WTC11 (cell line): Measurements from ENCODE around the gene HJURP. TPM values are rescaled to one million over a fixed set of nuclear protein-coding genes. Genes with fewer than 3 reads are reported as not detected.

ENCODE experiments used
- ATAC-seq: fragments of 200-7000 bp; cut with Tn5 transposase; 2 replicates; pipeline ENCODE4 v1.10.0; 2021; ENCODE audit warnings: mild to moderate bottlenecking, moderate library complexity
- CTCF ChIA-PET: fragments of 300-600 bp; sonication (Branson Sonifier 250); formaldehyde crosslinking; loops from one replicate; lab custom pipeline; 2021; ENCODE audit warnings: antibody characterized with exemption; lab: Charles Lee
- POLR2A ChIA-PET: fragments of 350-600 bp; sonication (Branson Sonifier 250); formaldehyde crosslinking; loops from one replicate; lab custom pipeline; 2021; ENCODE audit warnings: antibody characterized with exemption; lab: Charles Lee
- DNase-seq: peaks from one replicate; pipeline ENCODE4 v3.0.0; 2021; ENCODE audit warnings: low spot score
- H3K27ac Mint-ChIP-seq: 2 replicates; pipeline ENCODE4 v1.8.0; 2021; ENCODE audit warnings: mixed read lengths
- H3K27me3 Mint-ChIP-seq: 2 replicates; pipeline ENCODE4 v1.8.0; 2021; ENCODE audit warnings: low read depth, mild to moderate bottlenecking, moderate library complexity, mixed read lengths
- H3K36me3 Mint-ChIP-seq: 2 replicates; pipeline ENCODE4 v1.8.0; 2021; ENCODE audit warnings: mixed read lengths
- H3K4me1 Mint-ChIP-seq: 2 replicates; pipeline ENCODE4 v1.8.0; 2022; ENCODE audit warnings: mixed read lengths
- H3K4me3 Mint-ChIP-seq: 2 replicates; pipeline ENCODE4 v1.8.0; 2021; ENCODE audit warnings: mild to moderate bottlenecking, moderate library complexity, mixed read lengths
- H3K9me3 Mint-ChIP-seq: 2 replicates; pipeline ENCODE4 v1.8.0; 2021; ENCODE audit warnings: mixed read lengths
- ATF3 ChIP-seq: sonication (generic); formaldehyde crosslinking; conservative IDR thresholded peaks from 2 replicates; pipeline ENCODE4 v1.8.1; 2022; ENCODE audit warnings: mild to moderate bottlenecking, missing genetic modification reagents
- E2F4 ChIP-seq: sonication (generic); formaldehyde crosslinking; IDR thresholded peaks from 2 replicates; pipeline ENCODE4 v1.8.1; 2022; ENCODE audit warnings: low read depth, mild to moderate bottlenecking, moderate library complexity, missing genetic modification reagents, borderline replicate concordance
- E2F5 ChIP-seq: sonication (generic); formaldehyde crosslinking; IDR thresholded peaks from 2 replicates; pipeline ENCODE4 v1.8.1; 2022; ENCODE audit warnings: mild to moderate bottlenecking, moderate library complexity, missing genetic modification reagents
- ERG ChIP-seq: fragments of 250-450 bp; sonication (Bioruptor Pico); IDR thresholded peaks from 2 replicates; pipeline ENCODE4 v1.8.0; 2021; ENCODE audit warnings: mild to moderate bottlenecking
- ESRRA ChIP-seq: sonication (generic); formaldehyde crosslinking; IDR thresholded peaks from 2 replicates; pipeline ENCODE4 v1.8.1; 2022; ENCODE audit warnings: mild to moderate bottlenecking, missing genetic modification reagents, borderline replicate concordance
- GTF2I ChIP-seq: fragments of 250-450 bp; sonication (Bioruptor Pico); conservative IDR thresholded peaks from 2 replicates; pipeline ENCODE4 v1.4.0; 2021; ENCODE audit warnings: mild to moderate bottlenecking
- NFE2L1 ChIP-seq: sonication (generic); formaldehyde crosslinking; IDR thresholded peaks from 2 replicates; pipeline ENCODE4 v1.8.1; 2023; ENCODE audit warnings: missing genetic modification reagents
- PRDM15 ChIP-seq: sonication (generic); formaldehyde crosslinking; IDR thresholded peaks from 2 replicates; pipeline ENCODE4 v1.8.0; 2022; ENCODE audit warnings: missing genetic modification reagents
- PREB ChIP-seq: sonication (generic); formaldehyde crosslinking; IDR thresholded peaks from 2 replicates; pipeline ENCODE4 v1.8.1; 2022; ENCODE audit warnings: mild to moderate bottlenecking, missing genetic modification reagents, moderate library complexity, borderline replicate concordance
- RELA ChIP-seq: sonication (generic); formaldehyde crosslinking; IDR thresholded peaks from 2 replicates; pipeline ENCODE4 v1.8.1; 2022; ENCODE audit warnings: missing genetic modification reagents, mild to moderate bottlenecking, borderline replicate concordance
- USF2 ChIP-seq: sonication (generic); formaldehyde crosslinking; IDR thresholded peaks from 2 replicates; pipeline ENCODE4 v1.8.1; 2023; ENCODE audit warnings: mild to moderate bottlenecking, missing genetic modification reagents, moderate library complexity
- ZNF232 ChIP-seq: sonication (generic); formaldehyde crosslinking; IDR thresholded peaks from 2 replicates; pipeline ENCODE4 v1.8.0; 2022; ENCODE audit warnings: mild to moderate bottlenecking, missing genetic modification reagents
- ZNF396 ChIP-seq: fragments of 250-450 bp; sonication (Bioruptor Pico); IDR thresholded peaks from 2 replicates; pipeline ENCODE4 v1.8.0; 2021; ENCODE audit warnings: mild to moderate bottlenecking, moderate library complexity, borderline replicate concordance
- total RNA-seq: library from RNA; stranded (reverse); gene quantifications from 3 replicates; pipeline ENCODE4 v1.2.3, GENCODE V29; 2021
- TF ChIP-seq, protein P1 (sequence below): fragments of 250-450 bp; sonication (Bioruptor Pico); IDR thresholded peaks from 2 replicates; pipeline ENCODE4 v1.9.0; 2021; ENCODE audit warnings: mild to moderate bottlenecking, borderline replicate concordance
- TF ChIP-seq, protein P2 (sequence below): sonication (generic); formaldehyde crosslinking; IDR thresholded peaks from 2 replicates; pipeline ENCODE4 v1.8.0; 2023; ENCODE audit warnings: missing genetic modification reagents, mild to moderate bottlenecking, borderline replicate concordance

Gene HJURP
- total RNA-seq, 1 experiment from 2014 or later, result 83.7 TPM

DNA sequence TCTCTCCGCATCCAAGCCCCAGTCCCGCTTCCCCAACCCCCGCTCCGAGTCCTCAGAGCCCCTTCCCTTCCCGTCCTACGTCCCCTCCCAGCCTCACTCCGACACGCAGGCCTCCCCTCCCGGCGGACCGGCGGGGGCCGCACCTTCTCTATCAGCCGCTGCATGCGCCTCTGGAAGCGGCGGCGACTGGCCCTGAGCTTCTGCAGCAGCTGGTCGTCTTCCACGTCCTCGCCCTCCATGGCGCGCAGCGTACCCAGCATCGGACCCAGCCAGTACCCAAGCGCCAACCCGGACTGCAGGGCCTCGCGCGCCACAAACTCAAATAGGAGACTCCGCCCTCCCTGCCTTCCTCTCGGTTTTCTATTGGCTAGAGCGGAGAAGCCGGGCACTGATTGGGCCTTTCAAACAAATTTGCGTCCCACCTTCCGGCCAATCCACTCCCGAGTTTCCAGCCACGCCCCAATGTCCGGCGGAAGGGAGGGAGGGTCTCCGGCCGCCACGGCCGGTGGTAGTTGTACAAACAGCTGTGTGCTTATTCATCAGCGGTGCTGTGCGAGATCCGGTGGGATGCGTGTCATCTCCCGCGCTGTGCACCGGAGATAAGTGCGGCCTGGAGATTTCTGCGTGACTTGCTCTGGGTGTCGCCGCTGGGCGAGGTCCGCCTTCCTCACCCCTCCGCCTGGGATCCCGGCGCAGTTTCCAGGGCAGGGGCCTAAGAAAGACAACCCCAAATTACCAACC, at the start of gene HJURP (continued):
- no peak for TF ChIP-seq ATF3 (CRISPR knock-in tag)
- TF ChIP-seq ESRRA (CRISPR knock-in tag), result no peak
- TF ChIP-seq GTF2I, result no peak
- peak; percentile 95 for TF ChIP-seq E2F4 (CRISPR knock-in tag)
- no peak; the same call in 1 of the 2 replicates for TF ChIP-seq USF2
- TF ChIP-seq, protein P1, sequence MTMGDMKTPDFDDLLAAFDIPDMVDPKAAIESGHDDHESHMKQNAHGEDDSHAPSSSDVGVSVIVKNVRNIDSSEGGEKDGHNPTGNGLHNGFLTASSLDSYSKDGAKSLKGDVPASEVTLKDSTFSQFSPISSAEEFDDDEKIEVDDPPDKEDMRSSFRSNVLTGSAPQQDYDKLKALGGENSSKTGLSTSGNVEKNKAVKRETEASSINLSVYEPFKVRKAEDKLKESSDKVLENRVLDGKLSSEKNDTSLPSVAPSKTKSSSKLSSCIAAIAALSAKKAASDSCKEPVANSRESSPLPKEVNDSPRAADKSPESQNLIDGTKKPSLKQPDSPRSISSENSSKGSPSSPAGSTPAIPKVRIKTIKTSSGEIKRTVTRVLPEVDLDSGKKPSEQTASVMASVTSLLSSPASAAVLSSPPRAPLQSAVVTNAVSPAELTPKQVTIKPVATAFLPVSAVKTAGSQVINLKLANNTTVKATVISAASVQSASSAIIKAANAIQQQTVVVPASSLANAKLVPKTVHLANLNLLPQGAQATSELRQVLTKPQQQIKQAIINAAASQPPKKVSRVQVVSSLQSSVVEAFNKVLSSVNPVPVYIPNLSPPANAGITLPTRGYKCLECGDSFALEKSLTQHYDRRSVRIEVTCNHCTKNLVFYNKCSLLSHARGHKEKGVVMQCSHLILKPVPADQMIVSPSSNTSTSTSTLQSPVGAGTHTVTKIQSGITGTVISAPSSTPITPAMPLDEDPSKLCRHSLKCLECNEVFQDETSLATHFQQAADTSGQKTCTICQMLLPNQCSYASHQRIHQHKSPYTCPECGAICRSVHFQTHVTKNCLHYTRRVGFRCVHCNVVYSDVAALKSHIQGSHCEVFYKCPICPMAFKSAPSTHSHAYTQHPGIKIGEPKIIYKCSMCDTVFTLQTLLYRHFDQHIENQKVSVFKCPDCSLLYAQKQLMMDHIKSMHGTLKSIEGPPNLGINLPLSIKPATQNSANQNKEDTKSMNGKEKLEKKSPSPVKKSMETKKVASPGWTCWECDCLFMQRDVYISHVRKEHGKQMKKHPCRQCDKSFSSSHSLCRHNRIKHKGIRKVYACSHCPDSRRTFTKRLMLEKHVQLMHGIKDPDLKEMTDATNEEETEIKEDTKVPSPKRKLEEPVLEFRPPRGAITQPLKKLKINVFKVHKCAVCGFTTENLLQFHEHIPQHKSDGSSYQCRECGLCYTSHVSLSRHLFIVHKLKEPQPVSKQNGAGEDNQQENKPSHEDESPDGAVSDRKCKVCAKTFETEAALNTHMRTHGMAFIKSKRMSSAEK, result no peak
- TF ChIP-seq ZNF396 (CRISPR knock-in tag), result no peak
- no peak; the same call in 1 of the 2 replicates for TF ChIP-seq NFE2L1 (CRISPR knock-in tag)
- peak; percentile 75; the same call in 1 of the 2 replicates for TF ChIP-seq ZNF232 (CRISPR knock-in tag)
- TF ChIP-seq RELA (CRISPR knock-in tag), result 0 out of 2 replicates have a peak, but pooled peaks have one; percentile 17
- TF ChIP-seq PRDM15 (CRISPR knock-in tag), result no peak
- peak; percentile 90 for TF ChIP-seq E2F5 (CRISPR knock-in tag)

GRCh38 chr2:233901884-233902283, 47.5 kb upstream of the HJURP start:
- H3K27ac Mint-ChIP-seq, result no peak overlapping the region
- DNase-seq, result no peak
- ChIA-PET POLR2A (no interaction called here), CTCF (no interaction called here)
- H3K4me1 Mint-ChIP-seq, result no peaks in the 10 kb centered on the region
- H3K9me3 Mint-ChIP-seq, result peaks cover 22% of the 10 kb centered on the region
- H3K4me3 Mint-ChIP-seq, result no peak overlapping the region
- H3K27me3 Mint-ChIP-seq, result peaks cover 20% of the 10 kb centered on the region; the same call in 1 of the 2 replicates
- no peak for ATAC-seq
- no peaks in the 10 kb centered on the region for H3K36me3 Mint-ChIP-seq
- TF ChIP-seq, protein P2, sequence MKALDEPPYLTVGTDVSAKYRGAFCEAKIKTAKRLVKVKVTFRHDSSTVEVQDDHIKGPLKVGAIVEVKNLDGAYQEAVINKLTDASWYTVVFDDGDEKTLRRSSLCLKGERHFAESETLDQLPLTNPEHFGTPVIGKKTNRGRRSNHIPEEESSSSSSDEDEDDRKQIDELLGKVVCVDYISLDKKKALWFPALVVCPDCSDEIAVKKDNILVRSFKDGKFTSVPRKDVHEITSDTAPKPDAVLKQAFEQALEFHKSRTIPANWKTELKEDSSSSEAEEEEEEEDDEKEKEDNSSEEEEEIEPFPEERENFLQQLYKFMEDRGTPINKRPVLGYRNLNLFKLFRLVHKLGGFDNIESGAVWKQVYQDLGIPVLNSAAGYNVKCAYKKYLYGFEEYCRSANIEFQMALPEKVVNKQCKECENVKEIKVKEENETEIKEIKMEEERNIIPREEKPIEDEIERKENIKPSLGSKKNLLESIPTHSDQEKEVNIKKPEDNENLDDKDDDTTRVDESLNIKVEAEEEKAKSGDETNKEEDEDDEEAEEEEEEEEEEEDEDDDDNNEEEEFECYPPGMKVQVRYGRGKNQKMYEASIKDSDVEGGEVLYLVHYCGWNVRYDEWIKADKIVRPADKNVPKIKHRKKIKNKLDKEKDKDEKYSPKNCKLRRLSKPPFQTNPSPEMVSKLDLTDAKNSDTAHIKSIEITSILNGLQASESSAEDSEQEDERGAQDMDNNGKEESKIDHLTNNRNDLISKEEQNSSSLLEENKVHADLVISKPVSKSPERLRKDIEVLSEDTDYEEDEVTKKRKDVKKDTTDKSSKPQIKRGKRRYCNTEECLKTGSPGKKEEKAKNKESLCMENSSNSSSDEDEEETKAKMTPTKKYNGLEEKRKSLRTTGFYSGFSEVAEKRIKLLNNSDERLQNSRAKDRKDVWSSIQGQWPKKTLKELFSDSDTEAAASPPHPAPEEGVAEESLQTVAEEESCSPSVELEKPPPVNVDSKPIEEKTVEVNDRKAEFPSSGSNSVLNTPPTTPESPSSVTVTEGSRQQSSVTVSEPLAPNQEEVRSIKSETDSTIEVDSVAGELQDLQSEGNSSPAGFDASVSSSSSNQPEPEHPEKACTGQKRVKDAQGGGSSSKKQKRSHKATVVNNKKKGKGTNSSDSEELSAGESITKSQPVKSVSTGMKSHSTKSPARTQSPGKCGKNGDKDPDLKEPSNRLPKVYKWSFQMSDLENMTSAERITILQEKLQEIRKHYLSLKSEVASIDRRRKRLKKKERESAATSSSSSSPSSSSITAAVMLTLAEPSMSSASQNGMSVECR, result no peak
- TF ChIP-seq PREB (CRISPR knock-in tag) (no peak), ERG (CRISPR knock-in tag) (no peak)
